Stimulated activated CD8-positive, alpha-beta memory T cell treated with anti-CD3 and anti-CD28 coated beads, Interleukin-12 subunit alpha, Interleukin-12 subunit beta, amount 100 ng/mL, for 24 hours (primary cell): ENCODE results near the gene TRAP1.

Experiments used
- DNase-seq: peaks from one replicate; pipeline ENCODE4 v3.0.0-alpha.2; 2020; ENCODE audit errors: extremely low read depth

TRAP1 gene

GRCh38 chr16:3651461-3652372, 65.6 kb downstream of the TRAP1 start:
- DNase-seq, result no peak

- DNase-seq, result no peak
These were observed 66.6 kb downstream of the TRAP1 start for GRCh38 chr16:3650631-3651265.

- no peak for DNase-seq
These were observed 70.9 kb downstream of the TRAP1 start for GRCh38 chr16:3646348-3646920.

- no peak for DNase-seq
These were observed 71.6 kb downstream of the TRAP1 start for GRCh38 chr16:3645504-3646347.

- no peak for DNase-seq
These were observed 72.2 kb downstream of the TRAP1 start for GRCh38 chr16:3645108-3645503.

- no peak for DNase-seq
These were observed 74.1 kb downstream of the TRAP1 start for GRCh38 chr16:3643095-3643730.

GRCh38 chr16:3642397-3643094, 74.8 kb downstream of the TRAP1 start:
- no peak for DNase-seq

GRCh38 chr16:3641801-3642396, 75.4 kb downstream of the TRAP1 start:
- DNase-seq, result no peak

GRCh38 chr16:3640632-3641501, 76.5 kb downstream of the TRAP1 start:
- no peak for DNase-seq

GRCh38 chr16:3640207-3640606, 77.1 kb downstream of the TRAP1 start:
- no peak for DNase-seq

- DNase-seq, result no peak
These were observed 78.2 kb downstream of the TRAP1 start for GRCh38 chr16:3638916-3639644.

GRCh38 chr16:3637371-3637923, 79.9 kb downstream of the TRAP1 start:
- no peak for DNase-seq

- DNase-seq, result no peak
These were observed 91.2 kb downstream of the TRAP1 start for GRCh38 chr16:3625911-3626732.

- no peak for DNase-seq
These were observed 92.0 kb downstream of the TRAP1 start for GRCh38 chr16:3625331-3625730.

GRCh38 chr16:3623642-3624041, 93.7 kb downstream of the TRAP1 start:
- no peak for DNase-seq

- DNase-seq, result no peak
These were observed 98.6 kb downstream of the TRAP1 start for GRCh38 chr16:3618769-3619141.
